ENCODE results near the gene TBX10.
"Not testable (repeated sequence)": the region's sequence is repeated elsewhere in the genome, so short reads cannot be mapped to it uniquely, and the experiment has no call there.

The TBX10 gene

DNA sequence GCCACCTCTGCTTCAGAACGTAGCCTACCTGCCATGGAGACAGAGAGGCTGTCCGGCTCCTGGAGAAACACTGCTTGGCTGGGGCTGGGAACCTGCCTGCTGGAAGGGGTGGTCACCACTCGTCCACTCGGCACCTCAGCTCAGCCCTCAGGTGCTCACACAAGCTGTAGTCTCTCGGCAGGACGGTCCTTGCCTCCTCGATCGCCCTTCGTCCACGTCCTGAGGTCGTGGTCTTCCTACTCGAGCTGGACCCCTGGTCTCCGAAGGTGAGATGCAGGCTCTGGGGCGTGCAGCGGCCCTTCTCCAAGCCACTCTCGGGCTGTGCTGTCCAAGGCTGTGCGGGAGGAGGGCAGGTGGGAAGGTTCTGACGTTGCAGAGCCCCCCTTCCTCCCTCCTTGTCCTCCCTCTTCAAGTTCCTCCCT lies at the start of gene TBX10:
TSS of gene TBX10 (minus strand) at position 326 of the 422 bp plus-strand sequence. CDS start at position 35, 291 bp downstream.
- no peak for DNase-seq

DNA sequence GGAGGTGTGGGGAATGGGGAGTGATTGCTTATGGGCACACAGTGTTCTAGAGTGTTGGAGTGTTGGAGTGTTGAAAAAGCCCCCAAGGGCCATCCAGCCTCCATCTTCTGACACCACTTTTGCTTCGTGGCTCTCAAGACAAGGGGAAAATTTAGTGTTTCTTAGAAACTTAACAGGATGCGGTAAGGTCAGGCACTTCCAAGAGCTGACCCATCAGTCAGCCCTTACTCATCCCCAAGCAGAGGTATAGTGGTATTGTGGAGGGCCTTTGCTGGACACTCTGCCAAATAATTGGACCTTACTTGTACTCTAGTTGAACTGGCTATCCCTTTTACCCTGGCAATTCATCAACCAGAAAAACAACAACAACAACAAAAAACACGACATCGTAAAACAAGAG lies 49.6 kb upstream of the TBX10 start:
- DNase-seq, result no peak

DNA sequence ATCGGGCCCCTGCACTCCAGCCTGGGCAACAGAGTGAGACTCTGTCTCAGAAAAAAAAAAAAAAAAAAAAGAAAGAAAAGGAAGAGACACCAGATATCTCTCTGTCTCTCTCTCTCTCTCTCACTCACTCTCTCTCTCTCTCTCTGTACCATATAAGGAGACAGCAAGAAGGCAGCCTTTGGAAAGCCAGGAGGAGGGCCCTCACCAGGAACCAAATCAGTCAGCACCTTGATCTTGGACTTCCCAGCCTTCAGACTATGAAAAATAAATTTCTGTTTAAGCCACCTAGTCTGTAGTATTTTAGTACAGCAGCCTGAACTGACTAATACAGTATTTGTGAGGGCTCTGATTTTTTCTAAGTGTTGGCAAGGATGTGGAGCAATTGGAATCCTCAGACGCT lies 48.4 kb upstream of the TBX10 start:
- DNase-seq, result no peak

DNA sequence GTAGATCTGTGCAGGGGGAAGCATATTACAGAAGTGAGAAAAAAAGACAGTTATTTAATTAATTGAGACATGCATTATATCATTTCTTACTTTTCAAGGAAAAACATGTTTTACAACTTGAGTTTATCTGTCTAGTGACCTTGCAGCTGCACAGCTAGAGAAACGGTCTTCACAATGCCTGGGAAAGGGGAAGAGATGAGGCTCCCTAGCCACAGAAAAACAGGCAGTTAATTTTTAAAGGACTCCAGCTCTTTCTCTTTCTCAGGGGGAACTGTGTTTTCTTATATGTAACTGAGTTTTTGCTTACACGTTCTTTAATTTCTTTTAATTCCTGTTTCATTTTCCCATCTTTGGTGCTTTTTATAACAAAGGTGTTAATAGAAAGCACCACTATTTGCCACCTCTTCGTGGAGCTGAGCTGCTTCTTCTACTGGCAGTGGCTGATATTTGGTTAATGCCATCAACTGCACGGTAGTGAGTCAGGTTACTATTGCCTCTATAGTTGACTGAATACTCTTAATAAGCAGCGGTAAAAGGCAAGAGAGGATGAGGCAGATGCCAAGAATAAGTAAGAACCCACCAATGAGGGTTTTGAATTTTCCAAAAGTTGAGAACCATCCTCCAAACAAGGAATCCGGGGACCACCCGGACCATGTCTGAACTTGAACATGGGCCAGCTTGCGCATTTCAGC lies 46.2 kb upstream of the TBX10 start:
- DNase-seq, result not testable (repeated sequence)

DNA sequence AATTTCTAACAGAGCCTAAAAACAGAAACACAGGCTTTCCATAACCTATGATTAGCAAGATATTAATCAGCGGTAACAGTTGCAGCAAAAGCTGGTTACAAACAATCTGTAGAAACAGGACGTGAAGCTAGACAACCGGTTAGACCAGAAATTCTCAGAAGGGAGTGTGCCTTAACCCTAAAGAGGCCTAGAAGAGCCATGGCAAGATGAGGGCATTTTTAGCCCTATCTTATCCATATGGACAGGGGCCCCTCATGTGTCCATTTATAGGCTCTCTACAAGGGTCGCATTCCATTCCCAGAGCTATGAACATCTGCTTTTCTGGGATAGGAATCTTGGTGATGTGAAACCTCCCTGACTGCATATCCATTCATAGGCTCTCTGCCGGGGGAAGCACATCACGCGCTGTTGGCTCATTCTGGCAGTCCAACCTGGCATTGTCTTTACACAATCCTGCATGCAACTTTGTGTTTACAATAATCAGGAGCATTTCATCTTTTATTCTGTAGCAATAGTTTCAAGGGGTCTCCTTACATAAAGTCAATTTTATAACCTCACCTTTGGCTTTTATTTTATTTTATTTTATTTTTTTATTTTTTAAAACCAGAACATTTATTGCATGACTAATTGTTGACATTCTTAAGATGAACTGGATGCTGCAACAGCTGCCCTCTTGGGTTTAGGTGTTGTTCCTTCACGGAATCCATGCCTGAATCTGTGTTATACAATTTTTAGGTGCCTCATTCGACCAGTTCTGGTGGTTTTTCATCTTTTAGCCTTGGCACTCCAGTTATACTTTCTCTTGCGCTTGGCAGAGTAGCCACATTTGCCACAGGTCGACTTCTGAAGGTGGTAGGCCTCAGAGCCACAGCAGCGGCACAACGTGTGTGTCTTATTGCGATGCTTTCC lies 42.8 kb upstream of the TBX10 start:
- DNase-seq, result not testable (repeated sequence)

DNA sequence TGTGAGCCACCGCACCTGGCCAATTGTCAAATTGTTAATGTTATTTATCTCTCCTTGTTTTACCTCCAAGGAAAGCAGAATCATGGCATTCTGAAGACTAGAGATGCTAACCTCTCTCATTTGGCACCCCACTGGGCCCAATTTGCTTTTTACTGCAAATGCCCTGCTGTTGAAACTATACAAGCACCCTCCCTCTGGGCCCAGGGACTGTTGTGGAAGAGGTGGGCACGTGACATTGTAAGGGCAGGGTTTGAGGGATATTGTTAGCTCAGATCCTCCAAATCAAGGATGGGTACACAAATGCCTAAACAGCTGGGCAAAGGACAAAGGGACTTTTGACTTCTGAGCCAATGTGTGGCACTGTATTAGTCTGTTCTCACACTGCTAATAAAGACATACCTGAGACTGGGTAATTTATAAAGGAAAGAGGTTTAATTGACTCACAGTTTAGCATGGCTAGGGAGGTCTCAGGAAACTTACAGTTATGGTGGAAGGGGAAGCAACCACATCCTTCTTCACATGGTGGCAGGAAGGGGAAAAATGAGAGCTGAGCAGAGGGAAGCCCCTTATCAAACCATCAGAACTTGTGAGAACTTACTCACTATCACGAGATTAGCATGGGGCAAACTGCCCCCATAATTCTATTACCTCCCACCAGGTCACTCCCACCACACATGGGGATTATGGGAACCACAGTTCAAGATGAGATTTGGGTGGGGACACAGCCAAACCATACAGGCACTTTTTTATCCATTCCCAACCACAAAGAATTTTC lies 41.3 kb upstream of the TBX10 start:
- DNase-seq, result no peak

DNA sequence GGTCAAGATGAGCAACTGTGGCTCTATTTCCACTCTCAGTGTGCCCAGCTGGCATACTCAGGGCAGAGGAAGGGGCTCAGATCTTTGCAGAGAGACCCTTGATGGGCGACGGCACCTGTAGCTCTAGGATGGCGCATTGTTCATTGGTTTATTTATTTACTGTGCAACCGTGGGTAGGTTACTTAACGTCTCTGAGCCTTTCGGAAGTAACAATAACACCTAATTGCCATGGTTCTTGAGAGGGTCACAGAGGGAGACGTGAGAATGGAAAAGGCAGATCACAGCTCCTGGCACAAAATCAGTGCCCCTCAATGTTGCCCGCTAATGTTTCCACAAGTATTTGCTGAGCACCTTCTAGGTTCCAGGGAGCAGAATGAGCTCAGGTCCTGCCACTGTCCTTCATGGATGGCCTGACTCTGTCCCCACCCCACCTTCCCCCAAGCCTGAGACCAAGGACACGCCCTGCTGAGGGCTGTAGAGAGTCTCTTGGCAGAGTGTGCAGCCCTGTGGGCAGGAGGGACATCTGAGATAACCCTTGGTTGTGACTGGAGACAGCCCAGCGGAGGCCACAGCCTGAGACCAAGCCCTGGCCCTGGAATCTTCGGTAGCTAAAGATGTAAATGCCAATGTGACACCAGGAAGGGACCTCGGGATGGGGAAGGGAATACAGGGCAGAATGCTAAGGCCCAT lies 35.6 kb upstream of the TBX10 start:
- no peak for DNase-seq

DNA sequence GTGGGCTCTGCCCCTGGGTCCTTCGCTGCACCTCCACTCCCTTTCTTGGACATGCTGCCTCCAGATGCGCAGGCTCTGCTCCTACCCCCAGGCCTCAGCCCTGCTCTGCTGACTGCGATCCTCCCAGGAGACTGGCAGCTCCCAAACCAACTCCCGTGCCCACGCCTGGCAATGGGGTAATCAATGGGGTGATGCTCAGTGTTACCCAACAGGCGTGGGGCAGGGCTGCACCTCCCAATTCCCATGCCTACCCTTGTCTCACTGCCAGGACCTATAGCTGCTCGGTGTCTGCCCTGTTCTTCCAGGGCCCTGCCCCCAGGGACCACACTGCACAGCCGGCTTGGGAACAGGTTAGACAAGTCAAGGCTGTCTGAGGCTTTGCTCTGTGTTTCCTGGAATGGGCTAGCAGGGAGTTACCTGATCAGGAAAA lies 34.9 kb upstream of the TBX10 start, which contains the start of gene ALDH3B2:
TSS of gene ALDH3B2 (minus strand) at position 182 of the 430 bp plus-strand sequence. CDS start 7,688 bp downstream, outside the sequence.
- no peak for DNase-seq

DNA sequence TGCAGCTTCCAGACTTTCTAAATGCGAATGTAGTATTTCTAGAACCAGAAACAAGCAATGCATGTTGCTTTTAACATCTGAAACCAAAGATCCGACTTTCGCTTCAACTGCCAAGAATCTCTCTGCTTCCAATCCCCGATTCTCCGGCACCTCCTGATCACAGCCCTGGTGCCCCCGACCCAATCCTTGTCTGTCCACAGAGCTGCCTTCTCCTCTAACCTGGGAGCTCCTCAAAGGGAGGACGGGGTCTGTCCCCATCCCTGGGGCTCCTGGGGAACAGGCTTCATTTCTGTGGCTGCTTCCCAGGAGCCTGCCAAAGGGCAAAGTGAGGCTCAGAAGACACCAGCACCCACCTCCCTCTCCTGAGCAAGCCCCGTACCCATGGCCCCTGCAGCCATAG lies 34.3 kb upstream of the TBX10 start:
- DNase-seq, result no peak

DNA sequence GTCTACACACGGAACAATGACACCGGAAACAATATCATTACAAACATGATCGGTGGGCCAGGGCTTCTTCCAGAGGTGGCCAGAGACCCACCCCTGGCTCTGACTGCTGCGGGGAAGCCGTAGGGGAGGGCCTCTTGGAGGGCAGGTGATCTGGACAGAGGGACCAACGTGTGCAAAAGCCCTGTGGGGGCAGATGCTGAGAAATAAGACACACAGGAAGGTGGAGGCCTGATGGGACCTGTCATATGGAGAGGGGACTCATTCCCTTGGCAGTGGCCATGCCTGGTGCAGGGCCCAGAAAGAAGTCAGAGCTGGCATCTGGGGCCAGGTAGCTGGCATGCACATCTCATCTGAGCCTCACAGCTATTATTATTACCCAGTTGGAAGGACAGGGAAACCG lies 33.8 kb upstream of the TBX10 start:
- no peak for DNase-seq

DNA sequence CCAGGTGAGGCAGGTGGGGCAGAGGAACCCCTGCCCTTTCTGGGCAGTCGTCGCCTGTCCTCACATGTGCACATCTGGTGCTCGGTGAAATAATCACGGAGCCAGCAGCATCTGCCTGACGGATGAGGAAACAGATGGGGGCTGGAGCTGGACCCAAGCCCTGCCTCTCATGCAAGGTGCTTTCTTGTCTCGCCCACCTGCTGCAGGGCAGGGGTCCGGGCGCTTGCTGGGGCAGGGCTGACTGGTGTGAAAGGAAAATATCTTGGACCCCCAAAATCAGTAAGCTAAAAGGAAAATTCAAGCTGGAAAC lies 31.6 kb upstream of the TBX10 start:
- no peak for DNase-seq

DNA sequence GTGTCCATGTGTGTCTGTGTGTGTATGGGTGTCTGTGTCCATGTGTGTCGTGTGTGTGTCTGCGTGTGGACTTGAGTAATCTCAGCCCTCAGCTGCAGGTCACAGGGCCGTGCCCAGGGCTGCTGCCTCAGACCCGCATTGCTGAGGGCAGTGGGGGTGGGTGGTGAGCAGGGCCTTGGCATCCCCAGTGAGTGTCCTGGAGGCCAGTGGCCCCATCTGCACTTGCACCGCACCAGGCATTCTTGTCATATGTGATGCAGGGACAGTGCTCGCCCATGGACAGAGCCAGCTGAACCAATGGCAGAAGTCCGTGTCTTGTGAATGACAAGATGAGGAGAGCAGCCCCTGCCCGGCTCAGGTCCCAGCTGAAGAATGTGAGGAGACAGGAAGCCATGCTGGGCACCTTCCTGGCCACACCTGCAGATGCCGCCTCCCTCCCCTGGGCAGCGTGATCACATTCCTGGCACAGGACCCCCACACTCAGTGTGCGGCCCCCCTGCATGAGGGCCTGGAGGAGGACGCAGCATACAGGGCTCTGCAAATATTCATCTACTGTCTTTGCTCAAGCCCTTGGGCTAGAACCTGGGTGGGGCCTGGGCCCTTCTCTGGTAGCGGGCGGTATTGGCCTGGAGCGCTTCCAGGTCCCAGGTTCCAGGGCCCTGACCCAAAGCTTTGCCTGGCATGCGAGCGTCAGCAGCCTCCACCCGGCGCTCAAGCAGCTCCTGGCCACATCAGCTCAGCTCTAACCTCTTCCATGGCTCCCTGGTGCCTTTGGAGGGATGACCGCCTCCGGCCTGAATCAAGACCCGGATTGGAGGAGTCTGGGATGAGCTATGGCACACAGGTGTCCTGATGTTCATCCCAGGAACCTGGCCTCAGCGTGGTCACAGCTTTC lies 31.0 kb upstream of the TBX10 start:
- DNase-seq, result no peak

DNA sequence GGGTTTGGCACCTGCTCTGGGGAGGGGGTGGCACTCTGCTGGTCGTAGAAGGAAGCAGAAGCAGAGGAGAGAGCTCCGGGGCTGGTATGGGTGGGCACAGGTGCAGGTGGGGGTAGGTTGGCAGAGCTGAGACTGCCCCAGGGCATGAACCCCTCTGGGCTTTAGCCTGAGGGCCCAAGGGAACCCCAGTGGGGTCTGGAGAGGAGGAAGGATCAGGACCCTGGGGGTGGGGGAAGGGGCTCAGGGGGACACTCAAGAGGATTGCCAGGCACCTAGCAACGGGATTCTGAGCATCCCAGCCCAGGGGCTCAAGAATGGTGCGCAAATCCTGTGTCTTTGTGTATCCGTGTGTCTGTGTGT lies 28.6 kb upstream of the TBX10 start:
- DNase-seq, result no peak

DNA sequence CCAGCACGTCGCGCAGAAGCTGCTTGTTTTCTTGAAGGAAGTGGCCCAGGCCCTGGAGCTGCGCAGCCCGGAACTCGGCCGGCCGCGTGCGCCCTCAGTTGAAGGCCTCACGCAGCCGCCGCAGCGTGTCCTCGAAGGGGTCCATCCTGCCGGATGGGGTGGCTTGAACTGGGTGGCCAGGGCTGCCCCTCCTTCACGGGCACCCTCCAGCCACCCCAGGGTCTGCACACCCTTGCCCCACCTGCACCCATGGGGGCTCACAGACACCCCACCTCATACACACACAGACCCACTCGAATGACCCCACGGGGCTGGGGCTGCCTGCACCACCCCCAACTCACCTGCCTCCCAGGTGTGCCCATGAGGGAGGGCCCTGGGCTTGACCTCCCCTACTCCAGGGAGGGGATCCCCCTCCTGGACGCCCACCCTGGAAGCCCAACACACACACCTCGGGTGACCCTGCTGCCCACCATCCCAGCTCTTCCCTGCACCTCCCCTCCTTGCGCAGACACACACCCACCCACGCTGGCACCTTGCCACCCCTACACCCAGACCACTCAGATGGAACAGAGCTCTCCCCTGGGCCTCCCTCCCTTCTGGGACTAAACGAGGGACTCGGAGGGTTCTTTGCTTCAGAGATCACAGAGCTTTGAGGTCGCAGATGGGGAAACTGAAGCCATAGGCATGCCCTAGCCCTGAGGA lies 28.1 kb upstream of the TBX10 start:
- DNase-seq, result no peak

DNA sequence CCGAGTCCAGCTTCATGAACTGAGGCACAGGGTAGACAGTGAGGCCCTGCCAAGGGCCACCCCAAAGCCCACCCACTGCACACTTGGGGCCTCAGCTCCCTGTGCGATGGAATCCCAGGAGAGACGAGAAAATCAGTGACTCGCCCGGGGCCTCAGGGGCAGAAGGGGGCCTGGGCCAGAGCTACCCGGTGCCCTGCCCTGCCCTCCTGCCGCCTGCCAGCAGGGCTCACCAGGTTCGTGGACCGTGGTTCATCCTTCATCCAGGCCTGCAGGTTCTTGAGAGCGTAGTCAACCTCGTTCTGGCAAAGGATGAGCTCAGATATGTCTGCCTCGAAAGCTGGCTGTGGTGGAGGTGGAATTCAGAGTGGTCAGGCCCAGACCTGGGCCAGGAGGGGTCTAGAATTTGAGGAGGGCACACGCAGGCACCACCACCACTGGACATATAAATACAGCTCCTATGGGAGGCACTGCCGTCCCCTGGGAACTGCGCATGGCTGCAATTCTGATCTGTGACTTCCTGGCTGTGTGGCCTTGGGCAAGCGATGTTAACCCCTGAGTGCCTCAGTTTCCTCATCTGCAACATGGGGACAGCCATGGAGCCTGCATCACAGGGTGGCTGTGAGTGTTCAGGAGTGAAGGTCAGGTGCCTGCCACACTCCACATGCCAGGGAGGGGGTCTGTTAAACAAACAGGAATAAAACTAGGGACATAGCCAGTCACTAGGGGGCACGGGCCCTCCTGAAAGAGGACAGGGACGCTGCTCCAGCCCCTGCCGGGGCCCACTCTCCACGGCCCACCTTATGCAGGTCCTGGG lies 27.3 kb upstream of the TBX10 start:
- no peak for DNase-seq

DNA sequence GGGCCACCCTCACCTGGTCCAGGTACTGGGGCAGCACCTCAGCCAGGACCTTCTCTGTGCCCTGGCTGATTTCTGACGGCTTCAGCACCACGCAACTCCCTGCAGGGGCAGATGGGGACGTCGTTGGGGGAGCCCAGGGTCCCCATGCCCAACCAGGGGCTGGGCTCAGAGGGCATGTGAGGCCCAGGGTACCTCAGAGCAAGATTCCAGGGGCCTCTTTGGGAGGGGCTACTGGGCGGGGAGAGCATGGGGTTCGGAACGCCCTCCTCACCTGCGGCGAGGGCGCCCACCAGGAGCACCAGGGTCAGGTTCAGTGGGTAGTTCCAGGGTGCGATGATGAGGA lies 26.7 kb upstream of the TBX10 start:
- DNase-seq, result no peak

DNA sequence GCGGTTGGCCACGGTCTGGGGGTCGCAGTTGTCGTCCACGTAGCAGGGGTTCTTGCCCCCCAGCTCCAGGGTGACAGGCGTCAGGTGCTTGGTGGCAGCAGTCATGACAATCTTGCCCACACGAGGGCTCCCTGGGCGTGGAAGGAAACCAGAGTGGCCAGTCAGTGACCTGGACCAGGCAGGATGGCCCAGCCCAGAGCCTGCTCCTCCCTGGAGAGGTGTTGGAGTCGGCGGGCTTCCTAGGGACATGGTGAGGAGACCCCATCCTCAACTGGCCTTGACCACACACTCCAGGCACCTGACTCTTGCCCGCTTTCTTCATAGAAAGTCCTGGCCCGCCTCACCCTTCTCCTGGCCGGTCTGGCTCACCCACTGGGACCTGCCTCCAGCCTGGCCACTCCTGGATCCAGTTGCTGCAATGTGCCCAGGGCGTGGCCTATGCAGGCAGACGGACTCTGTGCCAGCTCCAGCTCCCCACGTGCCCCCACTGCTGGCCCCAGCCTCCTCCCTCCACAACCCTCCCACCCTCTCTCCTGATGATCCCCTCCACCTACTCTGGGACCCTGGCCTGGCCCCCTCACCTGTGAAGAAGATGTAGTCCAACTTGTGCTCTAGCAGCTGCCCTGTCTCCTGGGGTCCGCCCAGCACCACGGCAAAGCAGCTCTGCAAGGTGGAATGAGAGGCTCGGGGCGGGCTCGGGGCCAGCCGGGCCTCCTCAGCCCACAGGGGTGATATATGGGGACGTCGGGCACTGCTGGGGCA lies 26.2 kb upstream of the TBX10 start:
- no peak for DNase-seq

DNA sequence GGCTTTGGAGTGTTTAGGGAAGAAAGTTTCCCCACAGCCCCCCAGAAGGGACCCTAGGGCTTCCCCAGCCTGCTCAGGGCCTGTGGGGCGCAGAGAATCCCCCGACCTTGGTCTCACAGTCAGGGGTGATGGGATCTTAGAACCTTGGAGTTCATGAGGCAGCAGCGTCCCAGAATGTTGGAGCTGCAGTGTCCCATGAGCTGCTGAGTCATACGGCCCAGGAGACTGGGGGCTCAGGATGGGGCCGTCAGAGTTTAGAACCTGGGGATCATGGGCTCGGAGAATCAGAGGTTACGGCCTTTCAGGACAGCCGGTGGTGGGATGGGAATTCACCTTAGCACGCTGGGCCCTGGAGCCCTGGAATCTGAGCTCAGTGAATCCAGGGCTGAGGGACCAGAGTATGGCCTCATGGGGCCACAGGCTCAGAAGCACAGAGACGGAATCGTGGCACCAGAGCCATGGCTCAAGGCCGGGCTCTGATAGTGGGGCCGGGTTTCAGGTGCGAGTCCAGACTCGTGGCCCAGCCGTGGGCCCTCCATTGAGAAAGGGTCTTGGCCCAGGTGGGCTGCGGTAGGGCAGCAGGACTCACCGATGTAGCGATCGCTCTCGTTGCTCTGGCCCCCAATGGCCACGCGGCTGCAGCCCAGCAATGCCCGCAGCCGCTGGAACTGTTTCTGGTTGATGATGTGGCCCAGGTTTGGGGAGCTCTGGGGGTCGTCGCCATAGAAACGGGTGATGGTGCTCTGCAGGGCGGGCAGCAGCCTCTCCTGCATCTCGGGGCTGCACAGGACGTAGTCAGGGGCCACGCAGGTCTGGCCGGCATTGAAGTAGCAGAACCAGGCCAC lies 25.4 kb upstream of the TBX10 start:
- no peak for DNase-seq

DNA sequence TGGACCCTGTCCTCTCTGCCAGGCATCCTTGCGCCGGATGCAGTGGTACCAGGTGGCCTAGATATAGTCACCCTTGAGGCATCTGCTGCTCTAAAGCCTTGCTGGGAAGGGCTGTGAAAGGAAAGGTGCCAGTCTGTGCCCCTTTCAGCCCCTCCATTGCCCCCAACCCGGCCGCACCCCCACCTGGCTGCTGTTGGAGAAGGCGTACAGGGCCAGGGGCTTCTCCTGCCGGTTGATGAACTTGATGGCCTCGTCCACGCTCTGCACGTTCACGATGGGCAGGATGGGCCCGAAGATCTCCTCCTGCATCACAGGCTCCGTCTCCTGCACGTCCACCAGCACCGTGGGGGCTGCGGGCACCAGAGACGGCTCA lies 24.6 kb upstream of the TBX10 start:
- no peak for DNase-seq
